ENCODE data around the gene SMTNL1. TPM values are rescaled to one million over a fixed set of nuclear protein-coding genes. Genes with fewer than 3 reads are reported as not detected.

Gene SMTNL1
- total RNA-seq, 1 donor from 2014 or later = not detected

DNA sequence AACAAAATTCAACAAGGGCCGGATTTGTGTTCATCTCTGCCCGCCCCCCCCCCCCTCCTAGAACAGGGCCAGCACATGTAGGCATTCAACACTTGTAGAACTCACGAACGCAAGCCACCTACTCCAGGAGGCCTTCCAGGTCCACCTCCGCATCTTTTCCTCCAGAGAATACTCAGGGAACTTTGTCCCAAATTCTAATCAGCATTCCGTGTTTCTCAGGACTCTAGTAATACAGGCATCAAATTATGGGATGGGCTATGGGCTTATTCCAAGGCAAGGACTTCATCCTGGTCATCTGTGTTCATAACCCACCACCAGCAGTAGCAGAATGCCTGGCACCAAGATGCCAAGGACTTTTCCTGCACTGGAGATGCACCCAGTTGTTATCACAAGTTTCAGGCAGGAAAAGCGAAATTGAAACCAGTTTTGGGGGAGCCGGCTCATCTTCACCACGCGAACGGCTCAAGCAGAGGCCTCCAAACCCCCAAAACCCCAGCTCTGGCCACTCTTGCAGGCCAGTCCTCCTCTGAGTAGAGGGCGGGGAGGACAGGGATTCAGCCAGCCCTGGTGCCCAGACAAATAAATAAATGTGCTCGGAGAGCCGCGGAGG lies 29.6 kb downstream of the SMTNL1 start:
- intact Hi-C loops (cut with micrococcal nuclease) = loop anchor here (5.0 kb wide), 1 partner anchor 75 kb away; no protein-coding TSS in a partner anchor
- Histone ChIP-seq H3K9me3 (replicated peaks) (no peaks in the 10 kb centered on the region), H3K4me3 (peak overlapping the region; percentile 85), H3K27me3 (ENCODE audit: low read depth) (peaks cover 8% of the 10 kb centered on the region), H3K4me1 (peaks cover 40% of the 10 kb centered on the region), H3K36me3 (no peaks in the 10 kb centered on the region), H3K27ac (replicated peaks) (peak overlapping the region; percentile 90)
- no peak for DNase-seq
- TF ChIP-seq, protein P1, sequence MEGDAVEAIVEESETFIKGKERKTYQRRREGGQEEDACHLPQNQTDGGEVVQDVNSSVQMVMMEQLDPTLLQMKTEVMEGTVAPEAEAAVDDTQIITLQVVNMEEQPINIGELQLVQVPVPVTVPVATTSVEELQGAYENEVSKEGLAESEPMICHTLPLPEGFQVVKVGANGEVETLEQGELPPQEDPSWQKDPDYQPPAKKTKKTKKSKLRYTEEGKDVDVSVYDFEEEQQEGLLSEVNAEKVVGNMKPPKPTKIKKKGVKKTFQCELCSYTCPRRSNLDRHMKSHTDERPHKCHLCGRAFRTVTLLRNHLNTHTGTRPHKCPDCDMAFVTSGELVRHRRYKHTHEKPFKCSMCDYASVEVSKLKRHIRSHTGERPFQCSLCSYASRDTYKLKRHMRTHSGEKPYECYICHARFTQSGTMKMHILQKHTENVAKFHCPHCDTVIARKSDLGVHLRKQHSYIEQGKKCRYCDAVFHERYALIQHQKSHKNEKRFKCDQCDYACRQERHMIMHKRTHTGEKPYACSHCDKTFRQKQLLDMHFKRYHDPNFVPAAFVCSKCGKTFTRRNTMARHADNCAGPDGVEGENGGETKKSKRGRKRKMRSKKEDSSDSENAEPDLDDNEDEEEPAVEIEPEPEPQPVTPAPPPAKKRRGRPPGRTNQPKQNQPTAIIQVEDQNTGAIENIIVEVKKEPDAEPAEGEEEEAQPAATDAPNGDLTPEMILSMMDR (IDR thresholded peaks at IDR 0.05; ENCODE audit: borderline replicate concordance) = no peak

DNA sequence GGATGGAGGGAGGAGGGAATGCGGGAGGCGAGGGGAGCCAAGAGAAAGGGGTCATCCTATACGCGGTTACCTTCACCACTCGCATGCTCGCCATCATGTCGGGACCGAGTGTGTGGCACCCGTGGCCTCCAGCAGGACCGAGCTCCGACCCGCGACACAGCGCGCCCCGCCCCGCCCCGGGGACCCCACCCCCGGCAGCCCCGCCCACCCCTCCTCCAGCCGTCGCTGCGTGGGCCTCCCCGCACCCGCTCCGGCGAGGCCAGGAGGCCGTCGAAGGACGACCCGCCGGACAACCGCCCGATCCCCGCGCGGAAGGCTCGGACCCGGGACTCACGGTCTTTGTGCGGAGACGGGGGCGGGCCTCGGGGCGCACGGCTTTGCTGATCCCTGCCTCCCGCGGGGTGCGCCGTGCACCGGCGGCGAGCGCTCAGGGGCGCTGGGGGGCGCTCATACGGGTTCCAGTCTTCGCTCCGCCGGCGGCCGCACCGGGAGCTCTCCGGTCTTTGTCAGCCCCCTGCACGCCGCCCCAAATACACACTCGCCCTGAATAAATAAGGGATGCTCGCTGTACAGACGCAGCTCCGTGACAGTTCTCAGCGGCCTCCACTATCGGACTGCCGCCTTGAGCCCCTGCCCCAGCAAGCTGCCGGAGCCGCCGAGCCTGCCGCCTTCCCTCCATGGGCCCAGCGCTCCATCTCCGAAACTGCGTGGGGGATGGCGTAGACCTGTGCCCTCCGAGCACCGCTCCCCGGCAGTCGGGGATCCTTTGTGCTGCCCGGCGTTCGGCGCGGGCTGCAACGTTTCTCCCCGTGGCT lies 30.3 kb downstream of the SMTNL1 start, which contains the start of gene UBE2L6:
Gene UBE2L6 (minus strand): TSS at position 158 of the 815 bp plus-strand sequence. CDS start 61 bp downstream, at position 97.
- intact Hi-C loops (cut with micrococcal nuclease) = loop anchor here (5.0 kb wide), 1 partner anchor 75 kb away; no protein-coding TSS in a partner anchor
- peak; percentile 83 for DNase-seq
- TF ChIP-seq, protein P1 (IDR thresholded peaks at IDR 0.05; ENCODE audit: borderline replicate concordance) = no peak

DNA sequence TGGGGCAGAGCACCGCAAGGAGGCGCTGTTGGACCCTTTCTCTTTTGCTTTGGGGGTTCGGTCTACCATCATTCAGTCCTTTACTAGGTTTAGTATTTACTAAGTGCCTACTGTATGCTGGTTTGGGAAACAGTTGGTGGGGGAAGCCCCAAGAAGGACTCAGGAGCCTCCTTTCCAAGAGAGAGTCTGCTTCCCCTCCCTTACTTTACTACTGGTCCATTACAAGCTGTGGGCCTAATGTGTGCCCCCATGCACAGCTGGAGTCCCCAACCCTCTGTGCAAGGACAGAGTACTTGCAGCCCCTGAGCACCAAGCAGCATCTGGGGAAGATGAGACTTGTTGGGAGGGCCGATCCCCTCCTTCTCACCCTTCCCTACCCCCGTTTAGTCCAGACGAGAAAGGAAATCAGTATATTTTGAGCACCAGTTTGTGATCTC lies 31.0 kb downstream of the SMTNL1 start:
- H3K27me3 ChIP-seq (ENCODE audit: low read depth) = peaks cover 8% of the 10 kb centered on the region
- H3K4me3 ChIP-seq = peak overlapping the region; percentile 85
- intact Hi-C loops (cut with micrococcal nuclease) = loop anchor here (5.0 kb wide), 1 partner anchor 74 kb away; no protein-coding TSS in a partner anchor
- peak overlapping the region; percentile 90 for H3K27ac ChIP-seq (replicated peaks)
- TF ChIP-seq, protein P1 (IDR thresholded peaks at IDR 0.05; ENCODE audit: borderline replicate concordance) = peak; percentile 91
- no peak for DNase-seq
- H3K9me3 ChIP-seq (replicated peaks) = no peaks in the 10 kb centered on the region
- peaks cover 37% of the 10 kb centered on the region for H3K4me1 ChIP-seq
- H3K36me3 ChIP-seq = no peaks in the 10 kb centered on the region

More for the DNA sequence above, 30.3 kb downstream of the SMTNL1 start, which contains the start of gene UBE2L6:
- H3K4me1 ChIP-seq = peaks cover 37% of the 10 kb centered on the region
- no peaks in the 10 kb centered on the region for H3K36me3 ChIP-seq
- no peaks in the 10 kb centered on the region for H3K9me3 ChIP-seq (replicated peaks)
- peak within 1 kb of the TSS; percentile 85 for H3K4me3 ChIP-seq
- peaks cover 8% of the 10 kb centered on the region for H3K27me3 ChIP-seq (ENCODE audit: low read depth)
- H3K27ac ChIP-seq (replicated peaks) = peak within 1 kb of the TSS; percentile 90

DNA sequence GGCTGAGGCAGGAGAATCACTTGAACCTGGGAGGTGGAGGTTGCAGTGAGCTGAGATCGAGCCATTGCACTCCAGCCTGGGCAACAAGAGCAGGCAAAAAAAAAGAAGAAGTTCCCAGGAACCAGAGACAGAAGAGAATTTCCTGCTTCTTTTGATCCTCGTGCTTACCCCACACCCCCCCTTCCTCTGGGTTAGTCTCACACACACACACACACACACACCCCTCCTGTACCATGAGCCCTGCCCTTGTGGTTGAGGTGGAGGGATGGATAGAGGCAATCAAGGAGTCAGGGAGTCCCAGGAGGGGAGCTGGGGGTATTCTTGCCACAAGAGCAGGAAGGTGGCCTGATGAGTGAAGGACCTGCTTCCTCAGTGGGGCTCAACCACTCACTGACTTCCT lies 34.2 kb downstream of the SMTNL1 start:
- TF ChIP-seq, protein P1 (IDR thresholded peaks at IDR 0.05; ENCODE audit: borderline replicate concordance) = no peak
- intact Hi-C loops (cut with micrococcal nuclease) = no loop called here

DNA sequence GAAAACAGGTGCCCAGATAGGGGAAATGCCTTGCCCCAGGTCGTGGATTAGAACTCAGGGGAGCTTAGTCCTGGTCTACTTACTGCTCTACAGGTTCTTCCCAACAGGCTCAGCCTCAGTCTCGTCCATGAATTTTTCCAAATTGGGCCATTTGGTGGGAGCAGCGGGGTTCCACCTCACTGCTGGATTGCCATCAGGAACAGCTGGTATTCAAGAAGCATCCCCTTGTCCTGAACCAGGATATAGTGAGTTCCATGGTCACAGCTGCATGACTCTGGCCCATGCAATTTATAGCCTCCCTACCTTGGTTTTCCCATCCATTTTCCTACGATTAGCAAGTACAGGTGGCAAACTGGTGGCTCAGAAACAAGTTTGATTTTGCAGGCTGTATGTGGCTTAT lies 36.7 kb downstream of the SMTNL1 start:
- no peaks in the 10 kb centered on the region for H3K36me3 ChIP-seq
- no peak overlapping the region for H3K4me3 ChIP-seq
- H3K27ac ChIP-seq (replicated peaks) = no peak overlapping the region
- H3K27me3 ChIP-seq (ENCODE audit: low read depth) = peaks cover 46% of the 10 kb centered on the region
- DNase-seq = no peak
- H3K4me1 ChIP-seq = no peaks in the 10 kb centered on the region
- TF ChIP-seq, protein P1 (IDR thresholded peaks at IDR 0.05; ENCODE audit: borderline replicate concordance) = no peak
- intact Hi-C loops (cut with micrococcal nuclease) = no loop called here
- no peaks in the 10 kb centered on the region for H3K9me3 ChIP-seq (replicated peaks)

More for the DNA sequence above, 34.2 kb downstream of the SMTNL1 start:
- peaks cover 31% of the 10 kb centered on the region for H3K27me3 ChIP-seq (ENCODE audit: low read depth)
- peaks cover 22% of the 10 kb centered on the region for H3K4me1 ChIP-seq
- no peak overlapping the region for H3K27ac ChIP-seq (replicated peaks)
- no peak overlapping the region for H3K4me3 ChIP-seq
- H3K36me3 ChIP-seq = no peaks in the 10 kb centered on the region
- H3K9me3 ChIP-seq (replicated peaks) = no peaks in the 10 kb centered on the region
- DNase-seq = no peak
